ENCODE measurements around the gene MGAT4B. TPM values are rescaled to one million over a fixed set of nuclear protein-coding genes. Genes with fewer than 3 reads are reported as not detected.
A peak's percentile ranks its signal among the peaks of the same experiment; 100 is the strongest.

Gene MGAT4B
- total RNA-seq, 1 experiment from 2014 or later = 148 TPM

DNA sequence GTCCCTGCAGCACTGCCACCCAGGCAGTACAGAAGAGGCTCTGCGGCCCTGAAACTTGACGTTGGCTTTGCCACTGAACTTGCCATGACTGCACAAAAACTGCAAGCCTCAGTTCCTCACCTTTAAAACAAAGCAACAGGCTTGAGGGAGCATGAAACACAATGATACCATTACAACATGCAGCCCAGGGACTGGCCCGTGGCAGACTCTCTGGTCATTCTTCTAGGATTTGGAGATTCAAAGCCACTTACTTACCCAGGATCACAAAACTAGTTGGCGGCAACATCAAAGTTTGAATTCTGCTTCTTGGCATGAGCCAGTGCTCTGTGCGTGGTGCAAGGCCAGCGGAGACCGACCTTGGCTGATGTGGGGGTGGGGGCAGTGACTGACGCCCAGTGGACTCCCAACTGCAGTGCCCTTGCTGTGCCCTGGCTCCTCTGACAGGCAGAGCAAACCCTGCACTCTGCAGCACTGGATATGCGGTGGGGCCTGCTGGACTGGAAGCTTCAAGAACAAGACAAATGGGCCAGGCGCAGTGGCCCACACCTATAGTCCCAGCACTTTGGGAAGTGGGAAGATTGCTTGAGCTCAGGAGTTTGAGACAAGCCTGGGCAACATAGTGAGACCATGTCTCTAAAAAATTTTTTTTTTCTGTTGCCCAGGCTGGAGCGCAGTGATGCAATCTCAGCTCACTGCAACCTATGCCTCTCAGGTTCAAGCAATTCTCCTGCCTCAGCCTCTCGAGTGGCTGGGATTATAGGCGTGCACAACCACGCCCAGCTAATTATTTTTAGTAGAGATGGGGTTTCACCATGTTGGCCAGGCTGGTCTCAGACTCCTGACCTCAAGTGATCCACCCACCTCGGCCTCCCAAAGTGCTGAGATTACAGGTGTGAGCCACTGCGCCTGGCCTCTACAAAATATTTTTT lies 32.9 kb upstream of the MGAT4B start:
- peak; percentile 52; the same call in 1 of the 2 replicates for TF ChIP-seq POLR2AphosphoS5 (IDR thresholded peaks at IDR 0.05; ENCODE audit: low read depth, low read length)
- no peak for TF ChIP-seq RAD21 (IDR thresholded peaks at IDR 0.05; ENCODE audit: low read depth)
- peak; percentile 17 for TF ChIP-seq TCF7L2 (IDR thresholded peaks at IDR 0.05; ENCODE audit: borderline replicate concordance, extremely low read depth, insufficient read depth, insufficient read length)
- Histone ChIP-seq H3K79me2 (ENCODE audit: insufficient read depth, low read length) (no peaks in the 10 kb centered on the region), H3K9ac (ENCODE audit: low read length) (no peak overlapping the region), H2AFZ (ENCODE audit: low read depth, low read length, poor library complexity, severe bottlenecking) (no peak overlapping the region), H3K4me2 (ENCODE audit: low read length) (no peak overlapping the region), H3K27me3 (ENCODE audit: insufficient read depth, low read length) (no peaks in the 10 kb centered on the region), H3K4me3 (replicated peaks in 1 of 2; ENCODE audit: low read depth in 1 of 2, low read length in 2 of 2) (no peak overlapping the region), H3K9me2 (ENCODE audit: insufficient read depth) (no peaks in the 10 kb centered on the region), H3K4me1 (ENCODE audit: control insufficient read depth in 1 of 2, insufficient read depth in 2 of 2, low read length in 2 of 2) (no peaks in the 10 kb centered on the region), H3K9me3 (ENCODE audit: control insufficient read depth in 1 of 2, insufficient read depth in 1 of 2, low read depth in 1 of 2, low read length in 2 of 2) (no peaks in the 10 kb centered on the region), H3K36me3 (ENCODE audit: control insufficient read depth in 1 of 2, insufficient read depth in 2 of 2, low read length in 2 of 2) (peaks cover 20 to 26% of the 10 kb centered on the region in 2 experiments; a peak in 3 of 4 replicates), H3K27ac (ENCODE audit: low read depth, low read length) (peak overlapping the region; percentile 43; the same call in 1 of the 2 replicates), H4K20me1 (ENCODE audit: insufficient read depth) (peaks cover 4% of the 10 kb centered on the region; the same call in 1 of the 2 replicates)
- no TSS peak for BruUV-seq (replicated peaks)
- intact Hi-C loops (cut with micrococcal nuclease) = no loop called here
- no peak for DNase-seq (ENCODE audit: low read depth, low spot score)
- ATAC-seq = peak; percentile 33
- CTCF ChIA-PET = no interaction called here
- RAD21 ChIA-PET (ENCODE audit: low non-redundant PET in 1 of 2, low total read pairs in 2 of 2, uncharacterized antibody in 2 of 2, unreplicated experiment in 2 of 2) = no interaction called here
- POLR2A ChIA-PET = interaction anchor here (1.0 kb wide), 1 partner anchor 9 kb away, joined by 3 read pairs; no protein-coding TSS in a partner anchor

DNA sequence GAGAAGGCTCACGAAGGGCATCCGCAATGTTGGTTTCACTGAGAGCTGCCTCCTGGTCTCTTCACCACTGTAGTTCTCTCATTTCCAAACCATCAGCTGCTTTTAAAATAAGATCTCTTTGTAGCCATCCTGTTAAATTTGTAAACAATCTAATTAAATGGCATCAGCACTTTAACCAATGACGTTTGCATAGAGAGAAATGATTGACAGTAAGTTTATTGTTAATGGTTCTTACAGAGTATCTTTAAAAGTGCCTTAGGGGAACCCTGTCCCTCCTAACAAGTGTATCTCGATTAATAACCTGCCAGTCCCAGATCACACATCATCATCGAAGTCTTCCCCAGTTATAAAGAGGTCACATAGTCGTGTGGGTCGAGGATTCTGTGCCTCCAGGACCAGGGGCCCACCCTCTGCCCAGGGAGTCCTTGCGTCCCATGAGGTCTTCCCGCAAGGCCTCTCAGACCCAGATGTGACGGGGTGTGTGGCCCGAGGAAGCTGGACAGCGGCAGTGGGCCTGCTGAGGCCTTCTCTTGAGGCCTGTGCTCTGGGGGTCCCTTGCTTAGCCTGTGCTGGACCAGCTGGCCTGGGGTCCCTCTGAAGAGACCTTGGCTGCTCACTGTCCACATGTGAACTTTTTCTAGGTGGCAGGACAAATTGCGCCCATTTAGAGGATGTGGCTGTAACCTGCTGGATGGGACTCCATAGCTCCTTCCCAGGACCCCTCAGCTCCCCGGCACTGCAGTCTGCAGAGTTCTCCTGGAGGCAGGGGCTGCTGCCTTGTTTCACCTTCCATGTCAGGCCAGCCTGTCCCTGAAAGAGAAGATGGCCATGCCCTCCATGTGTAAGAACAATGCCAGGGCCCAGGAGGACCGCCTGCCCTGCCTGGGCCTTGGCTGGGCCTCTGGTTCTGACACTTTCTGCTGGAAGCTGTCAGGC lies 30.7 kb upstream of the MGAT4B start:
- H2AFZ ChIP-seq (ENCODE audit: low read depth, low read length, poor library complexity, severe bottlenecking) = no peak overlapping the region
- RAD21 ChIA-PET (ENCODE audit: low non-redundant PET in 1 of 2, low total read pairs in 2 of 2, uncharacterized antibody in 2 of 2, unreplicated experiment in 2 of 2) = interaction anchor here in 1 of 2 experiments (0.6 kb wide), 1 partner anchor 287 kb away, joined by 3 read pairs; the partner anchor contains the start of gene RUFY1
- H3K9me2 ChIP-seq (ENCODE audit: insufficient read depth) = no peaks in the 10 kb centered on the region
- H3K27me3 ChIP-seq (ENCODE audit: insufficient read depth, low read length) = no peaks in the 10 kb centered on the region
- H3K4me1 ChIP-seq (ENCODE audit: control insufficient read depth in 1 of 2, insufficient read depth in 2 of 2, low read length in 2 of 2) = no peaks in the 10 kb centered on the region
- H3K9ac ChIP-seq (ENCODE audit: low read length) = no peak overlapping the region
- no peaks in the 10 kb centered on the region for H3K9me3 ChIP-seq (ENCODE audit: control insufficient read depth in 1 of 2, insufficient read depth in 1 of 2, low read depth in 1 of 2, low read length in 2 of 2)
- H3K4me2 ChIP-seq (ENCODE audit: low read length) = no peak overlapping the region
- POLR2A ChIA-PET = no interaction called here
- H3K27ac ChIP-seq (ENCODE audit: low read depth, low read length) = no peak overlapping the region; the same call in 1 of the 2 replicates
- peaks cover 3% of the 10 kb centered on the region; the same call in 1 of the 2 replicates for H3K79me2 ChIP-seq (ENCODE audit: insufficient read depth, low read length)
- no TSS peak for BruUV-seq (replicated peaks)
- DNase-seq (ENCODE audit: low read depth, low spot score) (no peak), ATAC-seq (no peak)
- peaks cover 4% of the 10 kb centered on the region; the same call in 1 of the 2 replicates for H4K20me1 ChIP-seq (ENCODE audit: insufficient read depth)
- CTCF ChIA-PET = no interaction called here
- H3K36me3 ChIP-seq (ENCODE audit: control insufficient read depth in 1 of 2, insufficient read depth in 2 of 2, low read length in 2 of 2) = peaks cover 38 to 43% of the 10 kb centered on the region in 2 experiments
- intact Hi-C loops (cut with micrococcal nuclease) = no loop called here
- no peak overlapping the region for H3K4me3 ChIP-seq (replicated peaks in 1 of 2; ENCODE audit: low read depth in 1 of 2, low read length in 2 of 2)
- TF ChIP-seq, protein P1, sequence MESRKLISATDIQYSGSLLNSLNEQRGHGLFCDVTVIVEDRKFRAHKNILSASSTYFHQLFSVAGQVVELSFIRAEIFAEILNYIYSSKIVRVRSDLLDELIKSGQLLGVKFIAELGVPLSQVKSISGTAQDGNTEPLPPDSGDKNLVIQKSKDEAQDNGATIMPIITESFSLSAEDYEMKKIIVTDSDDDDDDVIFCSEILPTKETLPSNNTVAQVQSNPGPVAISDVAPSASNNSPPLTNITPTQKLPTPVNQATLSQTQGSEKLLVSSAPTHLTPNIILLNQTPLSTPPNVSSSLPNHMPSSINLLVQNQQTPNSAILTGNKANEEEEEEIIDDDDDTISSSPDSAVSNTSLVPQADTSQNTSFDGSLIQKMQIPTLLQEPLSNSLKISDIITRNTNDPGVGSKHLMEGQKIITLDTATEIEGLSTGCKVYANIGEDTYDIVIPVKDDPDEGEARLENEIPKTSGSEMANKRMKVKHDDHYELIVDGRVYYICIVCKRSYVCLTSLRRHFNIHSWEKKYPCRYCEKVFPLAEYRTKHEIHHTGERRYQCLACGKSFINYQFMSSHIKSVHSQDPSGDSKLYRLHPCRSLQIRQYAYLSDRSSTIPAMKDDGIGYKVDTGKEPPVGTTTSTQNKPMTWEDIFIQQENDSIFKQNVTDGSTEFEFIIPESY (IDR thresholded peaks at IDR 0.05; ENCODE audit: extremely low read depth, insufficient replicate concordance, low read length) = no peak
- TF ChIP-seq EGR1 (IDR thresholded peaks at IDR 0.05; ENCODE audit: low read depth) = no peak
- no peak for TF ChIP-seq POLR2A (IDR thresholded peaks at IDR 0.05; ENCODE audit: borderline replicate concordance, extremely low read depth, insufficient read depth, insufficient read length)
- TF ChIP-seq SIN3A (IDR thresholded peaks at IDR 0.05; ENCODE audit: low read depth) = no peak
- TF ChIP-seq, protein P2, sequence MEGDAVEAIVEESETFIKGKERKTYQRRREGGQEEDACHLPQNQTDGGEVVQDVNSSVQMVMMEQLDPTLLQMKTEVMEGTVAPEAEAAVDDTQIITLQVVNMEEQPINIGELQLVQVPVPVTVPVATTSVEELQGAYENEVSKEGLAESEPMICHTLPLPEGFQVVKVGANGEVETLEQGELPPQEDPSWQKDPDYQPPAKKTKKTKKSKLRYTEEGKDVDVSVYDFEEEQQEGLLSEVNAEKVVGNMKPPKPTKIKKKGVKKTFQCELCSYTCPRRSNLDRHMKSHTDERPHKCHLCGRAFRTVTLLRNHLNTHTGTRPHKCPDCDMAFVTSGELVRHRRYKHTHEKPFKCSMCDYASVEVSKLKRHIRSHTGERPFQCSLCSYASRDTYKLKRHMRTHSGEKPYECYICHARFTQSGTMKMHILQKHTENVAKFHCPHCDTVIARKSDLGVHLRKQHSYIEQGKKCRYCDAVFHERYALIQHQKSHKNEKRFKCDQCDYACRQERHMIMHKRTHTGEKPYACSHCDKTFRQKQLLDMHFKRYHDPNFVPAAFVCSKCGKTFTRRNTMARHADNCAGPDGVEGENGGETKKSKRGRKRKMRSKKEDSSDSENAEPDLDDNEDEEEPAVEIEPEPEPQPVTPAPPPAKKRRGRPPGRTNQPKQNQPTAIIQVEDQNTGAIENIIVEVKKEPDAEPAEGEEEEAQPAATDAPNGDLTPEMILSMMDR (IDR thresholded peaks at IDR 0.05 in 2 of 3, conservative IDR thresholded peaks at IDR 0.05 in 1 of 3; ENCODE audit: borderline replicate concordance in 1 of 3, insufficient read depth in 1 of 3, low read depth in 2 of 3, low read length in 2 of 3) = no peak
- no peak for TF ChIP-seq TCF7L2 (IDR thresholded peaks at IDR 0.05; ENCODE audit: borderline replicate concordance, extremely low read depth, insufficient read depth, insufficient read length)
- TF ChIP-seq CEBPB (IDR thresholded peaks at IDR 0.05; ENCODE audit: low read depth) = no peak
- no peak for TF ChIP-seq ZNF274 (IDR thresholded peaks at IDR 0.05; ENCODE audit: low read depth, low read length)
- TF ChIP-seq CBX3 (IDR thresholded peaks at IDR 0.05; ENCODE audit: low read depth) = no peak

Data from HCT116 (cell line).